Hematopoietic multipotent progenitor cell treated with erythropoietin and hydrocortisone succinate and interleukin-3 and kit ligand, for 15 days (in vitro differentiated cells): ENCODE results near the gene LRRC47.
A peak's percentile ranks its signal among the peaks of the same experiment; 100 is the strongest.

ENCODE experiments used
- DNase-seq: peaks from one replicate; pipeline ENCODE4 v3.0.0-alpha.2; 2015; ENCODE audit warnings: low spot score

Gene LRRC47

GRCh38 chr1:3796215-3797061 is at the start of gene LRRC47:
Gene LRRC47, minus strand, starts transcription at chr1:3796498. Its CDS starts 22 bp downstream, at chr1:3796476.
- DNase-seq: peak; percentile 90

GRCh38 chr1:3842912-3843311 is 46.6 kb upstream of the LRRC47 start:
- DNase-seq: no peak

GRCh38 chr1:3841491-3841890 is 45.2 kb upstream of the LRRC47 start:
- no peak for DNase-seq

GRCh38 chr1:3838788-3839187 is 42.5 kb upstream of the LRRC47 start:
- no peak for DNase-seq

- no peak for DNase-seq
Measured at GRCh38 chr1:3837685-3838084, 41.4 kb upstream of the LRRC47 start.

- DNase-seq: no peak
Measured at GRCh38 chr1:3837200-3837599, 40.9 kb upstream of the LRRC47 start.

DNA sequence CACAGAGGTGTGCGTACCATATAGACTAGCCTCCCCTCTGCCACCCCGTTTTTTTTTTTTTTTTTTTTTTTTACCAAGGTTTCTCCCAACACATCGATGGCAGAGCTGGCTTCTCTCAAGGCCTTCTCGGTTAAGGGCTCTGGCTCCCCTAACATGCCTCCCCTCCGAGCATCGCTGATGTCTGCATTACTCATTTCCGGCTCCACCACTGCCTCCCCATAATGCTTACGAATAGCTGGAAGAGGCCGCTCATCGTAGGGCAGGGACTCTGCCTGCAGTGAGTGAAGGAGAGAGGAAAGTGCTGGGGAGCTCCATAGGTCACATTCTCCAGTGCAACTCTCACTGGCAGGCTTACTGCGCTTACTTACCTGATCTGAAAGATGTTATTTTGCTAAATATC is 40.1 kb upstream of the LRRC47 start:
- DNase-seq: no peak

- no peak for DNase-seq
Measured at GRCh38 chr1:3834701-3835100, 38.4 kb upstream of the LRRC47 start.

- no peak for DNase-seq
Measured at GRCh38 chr1:3831689-3832088, 35.4 kb upstream of the LRRC47 start.

- no peak for DNase-seq
Measured at GRCh38 chr1:3828391-3828790, 32.1 kb upstream of the LRRC47 start.

DNA sequence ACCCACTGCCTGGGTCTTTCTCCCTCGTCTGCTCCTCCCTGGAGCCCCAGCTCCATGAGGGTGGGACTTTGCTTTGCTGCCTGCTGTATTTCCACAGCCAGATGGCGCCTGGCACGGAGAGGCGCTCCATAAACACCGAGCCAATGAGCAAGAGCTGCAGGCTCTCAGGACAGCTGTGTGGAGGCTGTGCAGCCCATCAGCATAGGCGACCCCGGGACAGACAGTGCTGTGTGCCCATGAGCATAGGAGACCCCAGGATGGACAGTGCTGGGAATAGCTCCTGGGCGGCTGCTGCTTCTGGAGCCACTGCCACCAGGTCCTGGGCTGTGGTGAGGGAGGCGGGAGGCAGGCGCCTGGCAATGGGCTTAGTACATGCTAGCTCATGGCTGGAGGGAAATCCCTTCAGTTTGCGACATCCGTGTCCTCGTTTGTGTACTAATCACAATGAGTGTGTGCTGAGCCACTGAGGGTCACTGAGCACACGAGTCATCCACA is 31.6 kb upstream of the LRRC47 start:
- DNase-seq: no peak

DNA sequence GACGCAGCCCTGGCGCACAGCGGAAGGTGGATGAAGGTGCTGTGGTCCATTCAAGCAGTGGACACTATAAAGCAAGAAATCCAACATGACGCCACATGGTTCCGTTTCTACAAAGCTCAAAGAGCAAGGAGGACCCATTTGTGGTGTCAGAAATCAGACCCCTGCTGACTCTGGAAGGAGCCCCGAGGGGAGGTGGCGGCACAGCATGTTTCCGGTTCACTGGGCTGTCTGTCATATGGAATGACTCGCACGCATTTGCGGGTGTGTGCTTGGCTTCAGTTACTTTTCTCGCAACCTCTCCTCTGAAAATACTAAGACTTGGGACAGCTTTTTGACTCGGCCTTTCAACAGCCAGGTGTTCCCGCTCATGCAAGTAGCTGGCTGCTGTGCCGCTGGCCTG is 29.1 kb upstream of the LRRC47 start:
- DNase-seq: no peak

- no peak for DNase-seq
Measured at GRCh38 chr1:3824650-3825049, 28.4 kb upstream of the LRRC47 start.

DNA sequence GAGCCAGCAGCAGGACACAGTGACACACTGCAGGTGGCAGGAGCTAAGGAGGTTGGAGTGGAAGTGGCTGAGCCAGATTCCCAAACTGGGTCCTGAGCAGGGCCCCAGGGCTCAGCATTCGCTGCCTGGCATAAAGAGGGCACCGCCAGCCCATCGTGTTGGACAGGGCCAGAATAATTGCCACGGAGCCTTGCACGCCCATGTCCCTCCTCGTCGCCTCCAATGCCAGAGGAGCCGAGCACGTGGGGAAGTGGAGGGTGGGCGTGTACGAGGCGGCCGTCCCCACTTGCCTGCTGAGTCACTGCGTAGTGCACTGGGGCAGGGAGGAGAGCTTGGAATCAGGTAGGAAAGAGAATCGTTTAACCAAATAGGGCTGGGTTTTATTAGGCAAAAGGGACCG is 26.1 kb upstream of the LRRC47 start:
- no peak for DNase-seq

GRCh38 chr1:3821908-3822307 is 25.6 kb upstream of the LRRC47 start:
- no peak for DNase-seq

DNA sequence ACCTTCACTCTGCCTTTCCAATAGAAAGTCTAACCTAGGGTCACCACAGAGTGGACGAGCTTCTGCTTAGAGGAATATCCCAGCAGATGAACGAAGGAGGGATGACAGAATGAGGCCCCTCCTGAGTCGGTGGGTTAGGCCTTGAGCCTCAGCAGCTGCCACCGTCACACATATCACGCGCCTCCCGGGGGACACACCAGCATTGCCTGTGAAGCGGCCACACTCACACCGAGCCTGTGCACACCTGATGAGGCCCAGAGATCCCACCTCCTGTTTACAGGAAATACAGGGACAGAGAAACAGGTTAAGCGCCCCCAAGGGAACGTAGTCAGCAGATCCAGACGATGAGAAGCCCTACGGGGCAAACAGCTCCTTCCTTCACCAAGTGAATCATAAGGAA is 25.1 kb upstream of the LRRC47 start:
- no peak for DNase-seq

GRCh38 chr1:3821004-3821403 is 24.7 kb upstream of the LRRC47 start:
- no peak for DNase-seq

- DNase-seq: no peak
Measured at GRCh38 chr1:3820316-3820715, 24.0 kb upstream of the LRRC47 start.

DNA sequence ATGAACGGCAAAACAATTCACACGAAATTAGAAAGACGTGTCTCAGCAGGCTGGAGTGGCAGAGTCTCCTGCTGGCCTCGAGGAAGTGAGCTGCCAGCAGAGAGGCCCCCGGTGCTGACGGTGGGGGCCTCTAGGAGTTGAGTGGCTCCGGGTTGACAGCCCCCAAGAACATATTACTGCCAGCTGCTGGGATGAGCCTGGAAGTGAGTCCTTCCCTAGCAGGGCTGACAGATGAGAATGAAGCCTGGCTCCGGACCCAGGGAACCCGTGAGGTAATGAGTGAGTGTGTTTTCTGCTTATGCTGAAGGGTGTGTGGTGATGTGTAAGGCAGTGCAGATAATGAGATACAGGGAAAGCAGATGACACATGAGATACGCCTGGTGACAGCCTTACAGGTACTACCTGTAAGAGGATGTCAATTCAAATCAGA is 23.5 kb upstream of the LRRC47 start:
- no peak for DNase-seq

DNA sequence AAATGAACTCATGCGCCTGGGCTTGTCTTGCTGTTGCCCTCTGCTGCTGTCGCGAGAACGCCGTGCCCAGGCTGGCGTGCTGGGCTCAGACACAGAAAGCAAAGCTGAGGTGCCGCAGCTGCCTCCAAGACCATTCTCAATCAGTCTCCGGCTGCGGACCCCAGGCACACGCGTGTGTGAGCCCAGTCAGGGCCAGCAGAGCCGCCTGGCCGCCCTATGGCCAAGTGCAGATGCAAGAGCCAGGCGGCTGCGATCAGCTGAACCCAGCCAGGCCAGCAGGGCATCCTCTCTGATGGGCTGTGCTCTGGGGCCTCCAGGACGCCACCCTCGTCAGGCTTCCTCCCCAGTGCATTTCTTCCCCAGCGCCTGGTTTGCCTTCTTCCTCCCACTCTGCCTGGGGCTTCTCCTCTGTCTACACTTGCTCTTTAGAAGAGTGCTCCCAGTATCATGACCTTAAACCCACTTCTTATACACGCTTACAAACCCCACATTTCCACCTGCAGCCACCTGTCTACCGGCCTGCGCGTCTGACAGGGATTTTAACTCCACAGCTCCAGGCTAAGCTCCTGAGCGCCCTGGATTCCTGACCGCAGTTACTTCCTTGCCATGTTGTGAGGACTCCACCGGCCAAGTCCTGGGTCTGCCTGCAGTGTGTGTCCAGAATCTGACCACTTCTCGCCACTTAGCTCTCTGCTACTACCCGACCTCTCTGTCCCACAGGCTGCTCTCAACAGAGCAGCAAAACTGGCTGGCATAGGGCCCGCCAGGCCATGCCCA is 21.7 kb upstream of the LRRC47 start:
- no peak for DNase-seq

DNA sequence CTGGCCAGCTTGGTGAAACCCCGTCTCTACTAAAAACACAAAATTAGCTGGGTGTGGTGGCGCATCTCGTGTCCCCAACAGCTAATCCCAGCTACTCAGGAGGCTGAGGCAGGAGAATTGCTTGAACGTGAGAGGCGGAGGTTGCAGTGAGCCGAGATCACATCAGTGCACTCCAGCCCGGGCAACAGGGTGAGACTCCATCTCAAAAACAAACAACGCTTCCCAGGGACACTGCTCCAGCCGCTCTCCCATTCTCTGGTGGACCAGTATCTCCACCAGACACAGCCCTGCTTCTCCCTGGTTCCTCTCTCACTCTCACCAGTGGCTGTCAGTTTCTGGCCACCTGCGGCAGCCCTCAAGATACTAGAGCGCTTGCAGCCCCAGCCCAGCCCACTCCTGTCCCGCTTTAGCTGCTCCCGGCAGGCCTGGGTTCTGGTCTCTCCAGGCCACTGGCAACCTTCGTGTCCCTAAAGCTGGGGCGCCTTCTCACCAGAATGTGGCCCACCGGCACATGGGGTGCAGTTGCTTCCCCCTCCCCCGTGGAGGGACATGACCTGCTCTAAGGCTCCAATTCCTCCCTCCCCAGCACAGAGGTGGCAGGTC is 20.9 kb upstream of the LRRC47 start:
- DNase-seq: no peak

GRCh38 chr1:3816331-3817137 is 20.2 kb upstream of the LRRC47 start:
- no peak for DNase-seq
